C4-2B (cell line): ENCODE results near the gene PDE4D.

Experiments
- CTCF ChIP-seq: fragments of 450-650 bp; conservative IDR thresholded peaks from 2 replicates; pipeline ENCODE4 v1.5.1; 2017; ENCODE audit warnings: mild to moderate bottlenecking
- ZFX ChIP-seq: fragments of 450-650 bp; IDR thresholded peaks from 2 replicates; pipeline ENCODE4 v1.6.1; 2017

- TF ChIP-seq CTCF (no peak), ZFX (no peak)
Observed at GRCh38 chr5:59516161-59516560, 377.4 kb downstream of the PDE4D start.
